Measurements from ENCODE around the gene STARD4.

DNA sequence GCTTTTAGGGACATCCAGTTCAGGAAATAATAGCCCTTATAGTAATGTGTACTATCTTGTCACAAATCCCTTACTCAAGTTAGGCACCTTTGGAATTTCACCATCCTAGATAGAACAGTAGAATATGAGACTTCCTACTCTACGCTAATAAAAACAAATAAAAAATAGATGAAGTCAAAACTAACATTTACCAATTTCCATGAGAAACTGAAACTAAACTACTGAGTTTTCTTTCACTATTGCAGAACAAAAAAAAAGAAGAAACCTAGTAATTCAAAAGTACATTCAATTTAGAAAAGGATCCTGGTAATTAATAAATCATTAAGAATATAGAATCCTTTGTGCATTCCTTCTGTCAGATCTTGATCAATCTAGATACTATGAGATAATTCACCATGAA lies 14.0 kb downstream of the STARD4 start:
- TF ChIP-seq, protein P1, sequence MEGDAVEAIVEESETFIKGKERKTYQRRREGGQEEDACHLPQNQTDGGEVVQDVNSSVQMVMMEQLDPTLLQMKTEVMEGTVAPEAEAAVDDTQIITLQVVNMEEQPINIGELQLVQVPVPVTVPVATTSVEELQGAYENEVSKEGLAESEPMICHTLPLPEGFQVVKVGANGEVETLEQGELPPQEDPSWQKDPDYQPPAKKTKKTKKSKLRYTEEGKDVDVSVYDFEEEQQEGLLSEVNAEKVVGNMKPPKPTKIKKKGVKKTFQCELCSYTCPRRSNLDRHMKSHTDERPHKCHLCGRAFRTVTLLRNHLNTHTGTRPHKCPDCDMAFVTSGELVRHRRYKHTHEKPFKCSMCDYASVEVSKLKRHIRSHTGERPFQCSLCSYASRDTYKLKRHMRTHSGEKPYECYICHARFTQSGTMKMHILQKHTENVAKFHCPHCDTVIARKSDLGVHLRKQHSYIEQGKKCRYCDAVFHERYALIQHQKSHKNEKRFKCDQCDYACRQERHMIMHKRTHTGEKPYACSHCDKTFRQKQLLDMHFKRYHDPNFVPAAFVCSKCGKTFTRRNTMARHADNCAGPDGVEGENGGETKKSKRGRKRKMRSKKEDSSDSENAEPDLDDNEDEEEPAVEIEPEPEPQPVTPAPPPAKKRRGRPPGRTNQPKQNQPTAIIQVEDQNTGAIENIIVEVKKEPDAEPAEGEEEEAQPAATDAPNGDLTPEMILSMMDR (IDR thresholded peaks at IDR 0.05) = no peak
- TF ChIP-seq POLR2A (IDR thresholded peaks at IDR 0.05) = no peak

All from adrenal gland (tissue), 5 donors.